ENCODE results near the gene UFD1.

Gene UFD1

GRCh38 chr22:19472233-19472632, 6.8 kb downstream of the UFD1 start:
- in situ Hi-C loops (cut with HindIII; ENCODE audit: low sequenced_read_pairs) = loop anchor here (25.0 kb wide), 1 partner anchor 140 kb away; no protein-coding TSS in a partner anchor

GRCh38 chr22:19471572-19471971, 7.4 kb downstream of the UFD1 start:
- in situ Hi-C loops (cut with HindIII; ENCODE audit: low sequenced_read_pairs) = loop anchor here (25.0 kb wide), 1 partner anchor 141 kb away; no protein-coding TSS in a partner anchor

- in situ Hi-C loops (cut with HindIII; ENCODE audit: low sequenced_read_pairs) = loop anchor here (25.0 kb wide), 1 partner anchor 142 kb away; no protein-coding TSS in a partner anchor
Measured at GRCh38 chr22:19470010-19470409, 9.0 kb downstream of the UFD1 start.

GRCh38 chr22:19469421-19469820, 9.6 kb downstream of the UFD1 start:
- in situ Hi-C loops (cut with HindIII; ENCODE audit: low sequenced_read_pairs) = loop anchor here (25.0 kb wide), 1 partner anchor 143 kb away; no protein-coding TSS in a partner anchor

GRCh38 chr22:19467912-19468311, 11.1 kb downstream of the UFD1 start:
- in situ Hi-C loops (cut with HindIII; ENCODE audit: low sequenced_read_pairs) = loop anchor here (25.0 kb wide), 1 partner anchor 144 kb away; no protein-coding TSS in a partner anchor

- in situ Hi-C loops (cut with HindIII; ENCODE audit: low sequenced_read_pairs) = loop anchor here (25.0 kb wide), 1 partner anchor 145 kb away; no protein-coding TSS in a partner anchor
Measured at GRCh38 chr22:19466848-19467752, 11.9 kb downstream of the UFD1 start.

GRCh38 chr22:19466126-19466716, 12.8 kb downstream of the UFD1 start:
- in situ Hi-C loops (cut with HindIII; ENCODE audit: low sequenced_read_pairs) = loop anchor here (25.0 kb wide), 1 partner anchor 146 kb away; no protein-coding TSS in a partner anchor

GRCh38 chr22:19464975-19465374, 14.0 kb downstream of the UFD1 start:
- in situ Hi-C loops (cut with HindIII; ENCODE audit: low sequenced_read_pairs) = loop anchor here (25.0 kb wide), 1 partner anchor 147 kb away; no protein-coding TSS in a partner anchor

GRCh38 chr22:19464546-19464945, 14.4 kb downstream of the UFD1 start:
- in situ Hi-C loops (cut with HindIII; ENCODE audit: low sequenced_read_pairs) = loop anchor here (25.0 kb wide), 1 partner anchor 148 kb away; no protein-coding TSS in a partner anchor

GRCh38 chr22:19463491-19464469, 15.2 kb downstream of the UFD1 start:
- in situ Hi-C loops (cut with HindIII; ENCODE audit: low sequenced_read_pairs) = loop anchor here (25.0 kb wide), 1 partner anchor 149 kb away; no protein-coding TSS in a partner anchor

GRCh38 chr22:19463008-19463407, 16.0 kb downstream of the UFD1 start:
- in situ Hi-C loops (cut with HindIII; ENCODE audit: low sequenced_read_pairs) = loop anchor here (25.0 kb wide), 1 partner anchor 149 kb away; no protein-coding TSS in a partner anchor

- in situ Hi-C loops (cut with HindIII; ENCODE audit: low sequenced_read_pairs) = loop anchor here (25.0 kb wide), 1 partner anchor 151 kb away; no protein-coding TSS in a partner anchor
Measured at GRCh38 chr22:19461506-19461905, 17.5 kb downstream of the UFD1 start.

- in situ Hi-C loops (cut with HindIII; ENCODE audit: low sequenced_read_pairs) = loop anchor here (25.0 kb wide), 1 partner anchor 152 kb away; no protein-coding TSS in a partner anchor
Measured at GRCh38 chr22:19460036-19460435, 19.0 kb downstream of the UFD1 start.

GRCh38 chr22:19457828-19458428, 21.1 kb downstream of the UFD1 start:
- in situ Hi-C loops (cut with HindIII; ENCODE audit: low sequenced_read_pairs) = loop anchor here (25.0 kb wide), 1 partner anchor 154 kb away; no protein-coding TSS in a partner anchor

- in situ Hi-C loops (cut with HindIII; ENCODE audit: low sequenced_read_pairs) = loop anchor here (25.0 kb wide), 1 partner anchor 156 kb away; no protein-coding TSS in a partner anchor
Measured at GRCh38 chr22:19456541-19456940, 22.5 kb downstream of the UFD1 start.

- in situ Hi-C loops (cut with HindIII; ENCODE audit: low sequenced_read_pairs) = loop anchor here (25.0 kb wide), 1 partner anchor 157 kb away; no protein-coding TSS in a partner anchor
Measured at GRCh38 chr22:19455585-19456370, 23.2 kb downstream of the UFD1 start.

- in situ Hi-C loops (cut with HindIII; ENCODE audit: low sequenced_read_pairs) = loop anchor here (25.0 kb wide), 1 partner anchor 157 kb away; no protein-coding TSS in a partner anchor
Measured at GRCh38 chr22:19455033-19455432, 24.0 kb downstream of the UFD1 start.

- in situ Hi-C loops (cut with HindIII; ENCODE audit: low sequenced_read_pairs) = loop anchor here (25.0 kb wide), 1 partner anchor 158 kb away; no protein-coding TSS in a partner anchor
Measured at GRCh38 chr22:19454156-19454555, 24.8 kb downstream of the UFD1 start.
